NOMO-1 treated with dmso at 0.1 percent for 144 hours (cell line): Measurements from ENCODE around the gene BMPR1A.

Experiments
- DNase-seq: peaks from one replicate; lab custom pipeline; 2025; ENCODE audit not compliant: unreplicated experiment; lab: John Stamatoyannopoulos, UW

Gene BMPR1A

DNA sequence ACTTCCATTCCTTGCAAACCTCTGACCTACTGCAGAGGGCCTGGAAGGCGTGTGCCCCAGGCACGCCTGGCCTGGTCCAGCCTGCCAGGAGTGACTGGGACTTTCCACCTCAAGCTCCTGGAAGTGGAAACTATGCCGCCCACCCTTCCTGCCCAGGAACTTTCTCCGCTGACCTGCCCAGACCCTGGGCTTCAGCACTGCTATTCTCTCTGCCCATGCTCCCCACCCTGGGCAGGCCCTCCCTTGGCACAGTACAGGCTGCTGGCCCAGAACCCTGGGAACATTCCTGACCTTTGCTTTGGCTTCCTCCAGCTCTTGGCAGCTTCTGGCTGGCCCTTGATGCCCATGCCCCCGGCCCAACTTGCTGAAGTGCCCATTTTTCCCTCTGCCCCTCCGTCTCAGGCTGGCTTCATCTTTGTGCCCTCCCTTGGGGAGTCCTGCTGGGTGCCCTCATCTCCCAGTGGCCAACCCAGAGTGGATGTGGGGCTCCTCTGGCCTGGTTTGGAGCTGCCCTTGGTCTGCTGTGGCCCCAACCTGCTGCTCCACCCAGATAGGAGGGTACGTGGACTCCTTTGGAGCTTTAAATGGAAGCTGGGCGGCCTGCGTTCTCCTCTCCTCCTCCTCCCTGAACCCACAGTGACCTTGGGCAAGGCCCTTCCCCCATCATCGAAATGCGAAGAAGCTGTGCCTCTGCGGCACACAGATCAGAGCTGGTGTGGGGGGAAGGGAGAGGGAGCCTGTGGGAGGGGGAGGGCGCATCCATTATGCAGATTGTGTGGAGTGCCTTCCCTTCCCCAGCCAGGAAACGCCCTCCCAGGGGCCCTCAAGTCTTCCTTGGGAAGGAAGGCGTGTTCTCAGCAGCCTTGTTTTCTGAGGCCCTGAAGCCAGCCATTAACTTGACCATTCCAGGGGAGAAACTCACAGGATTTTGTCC lies 197.6 kb downstream of the BMPR1A start:
- no peak for DNase-seq

DNA sequence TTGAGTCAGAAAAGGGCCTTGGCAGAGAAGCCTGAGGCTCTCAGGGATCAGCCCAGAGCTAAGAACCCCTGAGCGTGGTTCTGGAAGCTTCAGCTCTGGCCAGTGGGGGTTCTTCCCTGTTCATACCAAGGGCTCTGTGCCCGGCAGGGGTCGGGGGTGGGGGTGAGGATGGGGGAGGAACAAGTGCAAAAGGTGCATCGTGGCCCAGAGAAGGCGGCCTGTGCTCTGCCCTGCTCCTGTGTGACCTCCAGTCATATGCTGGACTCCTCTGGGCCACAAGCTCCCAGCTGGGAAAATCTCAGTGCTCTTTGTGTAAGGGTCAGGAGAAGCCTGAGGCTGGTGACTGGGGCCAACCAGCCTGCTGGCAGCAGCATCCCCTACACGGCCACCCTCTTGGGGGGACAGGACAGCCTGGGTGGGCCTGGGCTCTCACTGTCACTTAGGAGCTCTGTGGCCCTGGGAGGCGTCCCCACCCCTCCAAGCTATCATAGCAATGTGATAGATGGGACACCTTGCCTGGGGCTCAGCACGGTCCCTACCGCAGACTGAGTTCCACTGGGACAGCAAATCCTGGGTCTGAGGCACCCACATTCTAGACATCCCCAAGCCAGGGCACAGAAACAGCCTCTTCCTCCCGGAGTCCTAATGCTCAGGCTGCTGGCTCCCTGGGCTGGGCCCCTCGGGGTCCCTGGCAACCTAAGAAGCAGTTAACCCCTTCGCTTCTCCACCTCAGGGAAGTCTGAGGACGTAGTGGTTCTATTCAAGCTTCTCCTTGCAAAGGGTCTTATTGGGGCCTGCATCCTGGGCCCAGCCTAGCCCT lies 198.5 kb downstream of the BMPR1A start:
- no peak for DNase-seq

DNA sequence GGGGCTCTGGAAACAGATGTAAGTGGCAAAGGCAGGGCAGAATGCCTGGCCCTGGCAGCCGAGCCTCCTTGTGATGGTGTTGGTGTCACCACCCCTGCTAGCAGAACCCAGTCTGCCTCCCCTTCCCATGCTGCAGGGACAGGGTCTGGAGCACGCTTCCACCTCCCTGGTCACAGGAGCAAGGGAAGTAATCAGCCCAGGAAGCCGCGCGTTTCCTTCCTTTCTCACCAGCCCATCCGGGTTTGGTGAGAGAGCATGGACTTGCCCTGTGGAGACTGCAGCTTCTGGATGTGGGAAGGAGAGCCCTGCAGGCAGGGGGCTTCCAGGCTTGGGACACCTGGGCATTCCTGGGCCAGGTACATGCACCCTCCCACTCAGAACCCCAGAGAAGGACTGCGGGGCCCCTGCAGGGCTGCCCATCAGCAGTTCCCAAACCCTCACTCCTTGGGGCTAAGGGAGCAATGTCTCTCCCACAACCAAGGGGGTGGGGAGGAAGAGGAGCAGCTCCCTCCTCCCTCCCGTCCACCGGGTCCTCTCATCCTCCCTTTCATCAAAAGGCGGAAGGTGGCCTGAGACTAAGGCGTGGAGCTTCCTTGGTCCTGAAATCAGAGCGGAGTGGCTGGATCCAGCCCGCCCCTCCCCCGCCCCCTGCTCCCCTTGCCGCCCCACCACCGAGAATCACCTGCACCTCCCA lies 199.2 kb downstream of the BMPR1A start:
- DNase-seq: no peak

DNA sequence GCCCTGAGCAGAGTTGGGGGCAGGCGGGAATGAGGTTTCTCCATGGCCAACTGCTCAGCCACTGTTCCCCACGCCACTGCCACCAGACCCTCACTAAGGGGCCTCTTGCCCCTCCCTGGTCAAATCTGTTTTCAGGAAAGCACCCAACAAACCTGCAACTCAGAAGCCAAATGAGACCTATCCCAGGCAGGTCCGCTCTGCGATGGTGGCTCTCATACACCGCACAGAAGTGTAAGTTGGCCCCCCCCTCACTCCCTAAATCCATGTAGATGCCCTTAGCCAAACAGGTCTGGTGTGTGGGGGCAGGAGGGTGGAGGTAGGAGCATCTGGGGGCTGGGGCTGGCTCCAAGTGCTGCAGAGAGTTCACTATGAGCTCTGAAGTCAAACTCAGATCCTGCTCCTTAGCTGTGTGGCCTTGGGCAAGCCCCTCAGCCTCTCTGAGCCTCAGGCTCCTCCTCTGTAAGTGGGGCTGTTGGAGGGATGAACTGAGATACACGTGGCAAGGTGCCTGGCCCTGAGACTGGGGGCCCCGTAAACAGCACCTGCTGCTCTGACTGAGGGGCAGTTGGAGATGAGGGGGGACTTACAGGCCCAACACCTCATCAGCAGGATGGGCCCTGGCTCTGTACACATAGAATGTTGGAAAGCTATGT lies 199.9 kb downstream of the BMPR1A start:
- no peak for DNase-seq

DNA sequence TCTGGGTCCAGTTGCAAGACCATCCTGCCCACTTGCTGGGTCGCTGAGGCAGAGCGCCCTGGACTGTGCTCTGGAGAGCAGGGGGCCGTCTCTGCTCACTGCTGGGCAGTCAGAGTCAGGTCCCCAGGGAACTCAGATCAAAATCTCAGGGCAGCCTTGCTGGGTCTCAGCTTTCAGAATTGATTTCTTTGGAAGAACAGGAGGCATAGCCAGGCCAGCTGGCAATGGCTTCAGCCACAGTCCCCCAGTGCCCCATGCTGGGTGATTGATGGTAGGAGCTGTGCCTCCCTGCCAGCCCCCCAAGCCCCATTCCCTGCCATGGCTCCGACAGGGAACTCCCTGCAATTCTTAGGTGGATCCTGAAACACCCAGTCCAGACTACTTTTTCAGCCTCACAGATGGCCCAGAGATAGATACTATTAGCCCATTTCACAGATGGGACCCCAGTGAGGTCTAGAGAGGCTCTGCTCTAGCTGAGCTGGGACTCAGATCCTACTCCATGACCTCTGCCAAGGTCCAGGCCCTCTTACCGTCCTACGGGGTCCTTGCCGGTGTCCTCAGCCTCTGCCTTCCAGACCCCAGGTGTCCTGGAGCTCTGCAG lies 200.5 kb downstream of the BMPR1A start:
- DNase-seq: no peak

DNA sequence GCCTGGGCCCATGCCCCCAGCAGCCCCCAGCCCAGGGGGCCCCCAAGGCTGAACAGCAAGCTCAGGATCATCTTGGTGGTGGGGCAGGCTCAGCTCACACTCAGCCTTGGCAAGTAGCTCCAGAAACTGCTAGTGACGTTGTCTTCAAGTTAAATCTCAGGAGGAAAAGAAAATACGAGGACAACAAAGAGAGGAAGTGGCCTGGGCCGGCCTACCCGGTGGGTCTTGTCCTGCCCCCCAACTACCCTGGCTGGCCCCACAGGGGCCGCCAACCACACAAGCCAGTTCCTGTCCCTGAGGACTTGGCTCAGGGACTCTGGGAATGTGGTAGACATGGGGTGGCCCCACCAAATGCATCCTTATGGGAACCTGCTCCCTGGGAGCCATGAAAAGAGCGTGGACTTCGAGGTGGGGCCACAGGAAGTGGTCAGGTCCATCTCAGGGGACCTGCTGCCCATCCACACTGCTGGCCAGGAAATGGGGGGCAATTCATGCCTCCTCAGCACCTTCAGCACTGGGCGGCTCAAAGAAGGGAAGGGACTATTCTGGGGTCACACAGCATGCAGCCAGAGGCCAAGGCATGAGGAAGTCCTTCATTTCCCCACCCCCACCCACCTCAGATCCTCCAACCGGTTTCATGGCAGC lies 201.2 kb downstream of the BMPR1A start, which contains the start of gene MMRN2:
TSS of gene MMRN2 (minus strand) at position 145 of the 645 bp plus-strand sequence. CDS start at position 71, 74 bp downstream.
- no peak for DNase-seq

DNA sequence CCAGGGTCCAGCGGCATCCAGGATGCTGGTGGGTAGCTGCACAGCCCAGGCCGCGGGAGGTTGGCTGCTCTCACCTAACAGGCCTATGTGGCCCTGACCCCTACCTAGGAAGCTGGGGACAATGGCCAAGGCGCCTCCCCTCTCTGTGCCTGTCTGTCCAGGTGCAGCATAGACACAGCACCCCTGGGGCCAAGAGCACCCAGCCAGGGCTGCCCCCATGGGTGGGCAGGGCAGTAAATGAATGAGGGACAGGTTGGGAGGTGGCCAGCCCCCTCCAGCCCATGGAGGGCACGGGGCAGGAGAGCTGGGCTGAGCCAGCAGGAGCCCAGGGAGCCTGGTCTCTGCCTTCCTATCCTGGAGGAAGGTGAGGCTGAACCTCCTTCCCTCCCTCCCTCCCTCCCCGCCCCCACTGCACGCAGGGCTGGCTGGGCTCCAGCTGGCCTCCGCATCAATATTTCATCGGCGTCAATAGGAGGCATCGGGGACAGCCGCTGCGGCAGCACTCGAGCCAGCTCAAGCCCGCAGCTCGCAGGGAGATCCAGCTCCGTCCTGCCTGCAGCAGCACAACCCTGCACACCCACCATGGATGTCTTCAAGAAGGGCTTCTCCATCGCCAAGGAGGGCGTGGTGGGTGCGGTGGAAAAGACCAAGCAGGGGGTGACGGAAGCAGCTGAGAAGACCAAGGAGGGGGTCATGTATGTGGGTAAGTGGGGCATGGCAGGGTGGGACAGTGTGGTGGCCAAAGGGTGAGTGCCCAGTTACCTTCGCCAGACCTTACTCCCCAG lies 201.9 kb downstream of the BMPR1A start, which contains the start of gene SNCG:
TSS of gene SNCG (plus strand) at position 484 of the 785 bp plus-strand sequence. CDS start at position 583, 99 bp downstream.
- no peak for DNase-seq

DNA sequence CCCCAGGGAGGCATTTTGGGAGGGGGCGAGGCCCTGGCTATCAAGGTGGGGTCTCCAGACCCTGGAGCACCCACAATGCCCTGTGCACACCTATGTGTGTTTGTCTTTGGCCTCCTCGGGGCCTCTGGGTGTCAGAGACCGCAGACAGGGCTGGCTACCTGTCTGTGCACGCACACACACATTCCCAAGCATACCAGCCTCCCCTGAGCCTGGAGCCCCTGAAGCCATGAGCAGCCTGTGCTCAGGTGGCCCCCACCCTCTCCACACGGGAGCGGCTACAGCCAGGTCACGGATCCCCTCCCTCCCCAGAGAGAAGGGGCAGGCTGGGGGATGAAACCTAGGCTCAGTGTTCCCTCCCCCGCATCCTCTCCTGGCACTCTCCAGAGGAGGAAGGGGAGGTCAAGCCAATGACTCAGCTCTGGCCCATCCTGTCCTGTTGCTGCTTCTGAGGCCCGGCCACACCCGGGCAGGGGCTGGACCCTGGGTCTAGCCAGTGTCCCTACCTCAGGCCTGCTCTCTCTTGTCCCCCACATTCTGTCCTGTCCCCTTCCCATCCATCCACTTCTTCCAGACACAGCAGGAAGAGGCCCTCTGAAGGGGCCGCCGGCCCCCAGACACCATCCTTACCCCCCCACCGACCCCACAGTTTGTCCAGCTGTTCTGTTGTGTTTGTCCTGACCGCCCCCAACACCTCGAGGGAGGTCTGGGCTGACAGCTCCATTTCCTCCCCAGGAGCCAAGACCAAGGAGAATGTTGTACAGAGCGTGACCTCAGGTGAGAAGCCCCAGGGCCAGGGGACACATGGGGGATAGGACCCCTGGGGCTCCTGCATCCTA lies 202.7 kb downstream of the BMPR1A start:
- no peak for DNase-seq

DNA sequence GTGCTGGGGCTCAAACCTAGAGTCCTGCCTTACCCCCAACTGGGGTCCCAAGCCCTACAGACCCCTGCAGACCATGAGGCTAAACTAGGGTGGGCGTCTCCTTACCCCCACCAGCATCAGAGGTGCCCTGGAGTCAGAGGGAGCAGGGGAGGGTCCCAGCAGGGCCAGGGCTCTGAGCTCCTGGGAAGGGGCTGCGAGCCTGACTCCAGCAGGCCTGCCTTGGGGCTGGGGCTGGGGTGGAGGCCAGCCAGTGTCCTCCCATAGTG lies 203.3 kb downstream of the BMPR1A start:
- no peak for DNase-seq

DNA sequence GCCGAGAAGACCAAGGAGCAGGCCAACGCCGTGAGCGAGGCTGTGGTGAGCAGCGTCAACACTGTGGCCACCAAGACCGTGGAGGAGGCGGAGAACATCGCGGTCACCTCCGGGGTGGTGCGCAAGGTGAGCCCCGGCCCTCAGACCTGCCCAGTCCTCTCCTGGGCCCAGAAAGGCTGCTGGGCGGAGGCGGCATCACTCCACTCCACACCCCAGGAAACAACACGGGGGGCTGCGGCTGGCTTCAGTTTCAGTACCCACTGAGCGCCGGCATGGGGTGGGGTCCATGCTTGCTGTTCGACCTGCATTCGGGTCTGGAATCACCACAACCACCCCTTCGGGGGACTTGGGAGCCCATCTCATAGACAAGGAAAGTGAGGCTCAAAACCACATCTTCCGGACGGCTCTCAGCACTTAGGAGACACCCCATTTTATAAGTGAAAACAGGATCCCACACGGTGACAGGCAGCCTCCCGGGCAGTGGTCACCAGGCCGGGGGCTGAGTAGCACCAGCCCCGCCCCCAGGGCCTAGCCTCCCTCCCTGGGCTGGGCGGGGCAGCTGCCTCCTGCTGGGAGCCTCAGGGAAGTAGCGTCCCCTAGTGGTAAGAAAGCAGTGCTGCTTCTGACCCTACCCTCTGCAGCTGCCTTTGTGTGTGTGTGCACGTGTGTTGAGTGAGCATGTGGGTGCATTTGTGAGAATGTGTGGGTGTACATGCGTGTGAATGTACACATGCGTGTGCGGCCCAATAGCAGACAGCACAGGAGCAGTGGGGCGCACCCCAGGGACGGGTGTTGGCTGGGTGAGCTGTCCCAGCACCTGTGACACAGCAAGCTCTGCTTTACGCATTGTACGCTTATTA lies 203.8 kb downstream of the BMPR1A start:
- peak; percentile 29 for DNase-seq

DNA sequence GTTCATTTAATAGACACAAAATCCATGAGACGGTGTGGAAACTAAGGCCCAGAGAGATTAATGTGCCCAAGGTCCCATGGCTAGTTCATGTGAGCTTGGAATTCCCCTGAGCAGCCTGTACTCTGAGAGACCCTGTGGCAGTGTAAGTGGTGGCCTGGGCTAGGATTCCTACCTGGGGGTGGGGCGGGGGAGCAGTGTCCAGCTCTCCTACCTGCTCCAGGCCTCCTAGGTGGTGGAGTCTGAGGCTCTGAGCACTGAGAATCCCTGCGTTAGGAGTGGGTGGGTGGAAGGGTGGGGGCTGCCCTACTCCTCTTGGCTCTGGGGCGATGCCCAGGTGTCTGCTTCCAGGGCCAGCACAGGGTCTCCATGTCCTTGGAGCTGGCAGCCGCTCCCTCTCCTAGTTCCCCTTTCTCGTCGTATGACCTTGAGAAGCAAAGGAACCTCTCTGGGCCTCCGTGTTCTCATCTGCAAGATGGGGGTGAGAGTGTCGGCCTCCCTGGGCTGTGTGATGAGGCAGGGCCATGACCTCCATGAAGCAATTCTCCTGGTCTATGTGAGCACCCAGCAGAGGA lies 204.5 kb downstream of the BMPR1A start:
- no peak for DNase-seq

DNA sequence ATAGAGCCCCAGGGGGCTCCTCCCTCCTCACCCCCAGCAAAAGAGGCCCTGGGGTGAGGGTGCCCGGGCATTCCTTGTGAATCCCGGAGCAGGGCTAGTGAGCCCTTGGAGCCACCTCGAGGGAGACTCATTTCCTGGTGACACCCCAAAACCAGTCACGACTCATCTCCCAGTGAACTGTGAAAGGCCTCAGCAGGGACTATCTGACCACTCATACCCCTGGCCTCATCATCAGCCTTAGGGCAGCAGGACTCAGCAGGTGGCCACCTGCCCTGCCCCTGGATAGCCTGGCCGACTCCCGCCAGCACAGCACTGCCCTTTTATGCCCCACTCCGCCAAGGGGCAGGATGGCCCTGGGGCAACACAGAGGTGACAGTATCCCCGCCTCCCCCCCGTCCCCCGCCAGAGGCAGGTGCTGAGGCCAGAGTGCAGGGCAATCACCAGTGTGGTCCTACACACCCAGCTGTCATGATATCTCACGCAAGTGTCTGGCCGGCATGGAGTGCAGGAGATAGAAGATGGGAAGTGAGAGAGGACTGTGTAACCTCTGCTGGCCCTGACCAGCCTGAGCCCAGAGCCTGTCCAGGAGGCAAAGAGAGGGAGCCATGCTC lies 205.2 kb downstream of the BMPR1A start:
- no peak for DNase-seq

DNA sequence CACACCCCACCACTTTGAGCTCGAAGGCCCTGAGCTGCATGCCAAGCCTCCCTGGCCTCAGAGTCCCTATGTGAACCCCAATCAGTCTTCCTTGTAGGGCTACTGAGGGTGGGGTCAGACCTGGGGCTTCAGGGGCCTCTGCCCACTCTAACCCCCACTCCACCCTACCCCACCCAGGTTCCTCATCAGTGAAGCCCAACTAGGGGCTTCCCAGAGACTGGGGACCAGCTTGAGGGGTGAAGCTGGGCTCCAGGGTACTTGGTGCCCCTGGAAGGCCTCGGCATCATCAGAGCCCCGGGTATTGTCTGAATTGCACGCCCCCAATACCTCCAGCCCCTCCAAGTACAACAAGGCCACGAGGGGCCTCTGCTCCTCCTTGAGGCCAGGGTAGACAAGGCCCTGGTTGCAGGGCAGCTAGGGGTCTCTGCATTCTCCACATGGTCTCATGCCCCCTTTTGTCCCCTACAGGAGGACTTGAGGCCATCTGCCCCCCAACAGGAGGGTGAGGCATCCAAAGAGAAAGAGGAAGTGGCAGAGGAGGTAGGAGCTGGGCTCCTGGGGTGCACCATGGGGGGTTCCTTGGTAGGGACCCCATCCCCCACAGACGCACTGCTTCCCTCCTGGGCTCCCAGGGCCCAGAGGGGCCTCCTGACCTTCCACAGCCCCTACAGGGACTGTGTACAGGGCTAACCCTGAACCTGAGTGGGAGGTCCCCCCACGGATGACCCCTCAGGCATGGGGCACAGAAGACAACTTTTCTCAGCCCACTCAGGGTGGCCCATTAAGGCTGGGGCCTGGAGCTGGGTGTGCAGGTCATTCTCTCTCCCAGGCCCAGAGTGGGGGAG lies 205.9 kb downstream of the BMPR1A start:
- no peak for DNase-seq

DNA sequence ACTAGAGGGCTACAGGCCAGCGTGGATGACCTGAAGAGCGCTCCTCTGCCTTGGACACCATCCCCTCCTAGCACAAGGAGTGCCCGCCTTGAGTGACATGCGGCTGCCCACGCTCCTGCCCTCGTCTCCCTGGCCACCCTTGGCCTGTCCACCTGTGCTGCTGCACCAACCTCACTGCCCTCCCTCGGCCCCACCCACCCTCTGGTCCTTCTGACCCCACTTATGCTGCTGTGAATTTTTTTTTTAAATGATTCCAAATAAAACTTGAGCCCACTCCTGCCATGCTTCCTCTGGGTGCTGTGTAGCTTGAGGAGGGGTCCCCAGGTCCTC lies 206.5 kb downstream of the BMPR1A start:
- no peak for DNase-seq

DNA sequence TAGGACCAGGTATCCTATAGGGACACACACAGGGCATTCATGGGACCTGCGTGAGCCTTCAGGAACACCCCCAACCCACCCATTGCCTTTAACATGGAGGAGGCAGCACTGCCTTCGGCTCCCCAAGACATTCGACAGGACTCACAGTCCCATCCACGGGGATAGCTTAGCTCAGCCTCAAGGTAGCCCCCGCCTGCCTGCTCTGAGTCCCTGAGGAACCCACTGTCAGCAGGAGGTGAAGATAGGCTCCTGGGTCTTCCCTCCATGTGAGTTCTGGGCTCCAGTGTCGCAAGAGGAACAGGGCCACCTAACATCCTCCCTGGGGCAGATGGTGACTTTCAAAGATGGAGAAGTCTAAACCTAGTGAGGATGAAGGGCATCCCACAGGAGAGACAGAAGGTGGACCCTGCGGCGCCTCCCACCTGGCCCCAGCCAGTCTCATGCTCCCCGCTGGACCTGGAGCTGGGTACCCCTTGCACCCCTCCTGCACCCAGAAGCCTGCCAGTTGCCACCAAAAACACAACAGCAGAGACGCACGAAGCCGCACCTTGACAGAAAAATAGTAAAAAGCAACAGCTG lies 207.0 kb downstream of the BMPR1A start:
- DNase-seq: no peak
